HG02852 (cell line): ENCODE data around the gene XYLT1.
"Not testable (repeated sequence)": the region's sequence is repeated elsewhere in the genome, so short reads cannot be mapped to it uniquely, and the experiment has no call there.

Experiments
- ATAC-seq: cut with Tn5 transposase; IDR thresholded peaks from one replicate; pipeline ENCODE4 v1.9.1; 2021; ENCODE audit warnings: mild to moderate bottlenecking, moderate library complexity; ENCODE audit not compliant: unreplicated experiment

The XYLT1 gene

GRCh38 chr16:17340804-17341203 is 130.0 kb downstream of the XYLT1 start:
- ATAC-seq = no peak

DNA sequence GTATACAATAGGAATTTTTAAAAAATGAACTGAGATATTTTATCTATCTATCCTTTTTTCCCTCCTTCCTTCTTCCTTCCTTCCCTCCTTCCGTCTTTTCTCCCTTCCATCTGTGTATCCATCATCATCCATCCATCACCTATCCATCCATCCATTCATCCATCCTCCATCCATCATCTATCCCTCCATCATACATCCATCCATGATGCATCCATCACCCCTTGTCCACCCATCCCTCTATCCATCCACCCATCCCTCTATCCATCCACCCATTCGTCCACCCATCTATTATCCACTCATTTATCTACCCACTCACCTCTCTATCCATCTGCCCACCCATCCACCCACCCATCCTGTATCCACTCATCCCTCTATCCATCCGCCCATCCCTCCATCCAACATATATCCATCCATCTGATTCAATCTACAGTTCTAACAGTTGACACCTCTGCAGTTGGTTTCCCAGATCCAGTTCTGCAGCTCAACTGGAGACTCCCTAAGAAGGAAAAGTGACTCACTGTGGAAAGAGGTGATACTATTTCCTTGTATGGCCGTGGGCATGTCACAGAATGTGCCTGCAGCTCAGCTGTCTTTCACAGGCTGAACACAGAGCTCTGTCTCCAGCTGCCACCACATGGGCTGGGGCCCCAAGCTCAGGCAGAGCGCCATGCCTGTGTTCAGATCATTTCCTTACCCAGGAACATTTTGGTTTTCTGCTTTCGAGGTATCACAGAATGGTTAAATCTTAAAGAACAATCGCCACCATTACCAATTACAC is 130.8 kb downstream of the XYLT1 start:
- no peak for ATAC-seq

- ATAC-seq = no peak
These were observed 132.5 kb downstream of the XYLT1 start for GRCh38 chr16:17338244-17338643.

GRCh38 chr16:17336530-17336900 is 134.2 kb downstream of the XYLT1 start:
- ATAC-seq = no peak

DNA sequence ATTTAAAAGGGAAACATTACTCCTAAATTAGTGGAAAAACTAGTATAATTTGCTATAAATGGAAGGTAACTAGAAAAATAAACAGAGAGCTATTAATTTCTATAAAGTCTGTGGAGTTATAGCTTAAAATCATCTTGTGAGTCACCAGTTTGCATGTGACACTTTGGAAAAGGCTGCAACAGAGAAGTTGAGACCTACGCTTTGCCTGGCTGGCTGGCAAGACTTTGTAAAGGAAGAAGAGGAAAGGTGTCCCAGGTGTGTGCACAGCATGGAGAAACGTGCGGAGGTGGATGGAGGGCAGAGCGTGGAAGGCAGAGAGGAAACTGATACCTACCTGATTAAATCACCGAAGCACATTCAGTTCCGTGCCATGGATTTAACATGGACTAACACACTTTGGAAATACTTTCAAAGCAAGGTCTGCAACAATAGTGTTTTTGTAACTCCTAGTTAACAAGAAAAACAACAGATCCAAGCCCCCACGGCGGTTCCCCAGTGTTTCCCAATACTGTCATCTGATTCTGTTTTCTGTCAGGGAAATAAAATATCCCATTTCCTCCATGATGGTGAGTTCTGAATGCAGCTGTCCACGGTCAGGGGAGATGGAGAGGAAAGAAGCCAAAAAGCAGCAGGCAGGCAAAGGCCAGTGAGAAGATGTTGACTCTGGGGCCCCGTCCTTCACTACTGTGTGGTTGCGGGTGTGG is 134.8 kb downstream of the XYLT1 start:
- ATAC-seq = no peak

DNA sequence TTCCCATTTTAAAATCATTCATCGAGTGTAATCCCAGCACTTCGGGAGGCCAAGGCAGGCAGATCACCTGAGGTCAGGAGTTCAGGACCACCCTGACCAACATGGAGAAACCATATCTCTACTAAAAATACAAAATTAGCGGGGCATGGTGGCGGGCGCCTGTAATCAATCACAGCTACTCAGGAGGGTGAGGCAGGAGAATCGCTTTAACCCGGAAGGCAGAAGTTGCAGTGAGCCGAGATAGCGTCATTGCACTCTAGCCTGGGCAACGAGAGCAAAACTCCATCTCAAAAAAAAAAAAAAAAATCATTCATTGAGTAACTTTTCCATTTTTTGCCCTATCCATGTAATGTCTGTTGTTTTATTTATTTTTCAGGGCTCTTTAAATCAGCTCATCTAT is 135.4 kb downstream of the XYLT1 start:
- not testable (repeated sequence) for ATAC-seq

GRCh38 chr16:17334096-17334495 is 136.7 kb downstream of the XYLT1 start:
- no peak for ATAC-seq

- ATAC-seq = no peak
These were observed 137.5 kb downstream of the XYLT1 start for GRCh38 chr16:17333229-17333628.

- ATAC-seq = no peak
These were observed 138.8 kb downstream of the XYLT1 start for GRCh38 chr16:17331991-17332390.

- no peak for ATAC-seq
These were observed 139.6 kb downstream of the XYLT1 start for GRCh38 chr16:17331071-17331607.

DNA sequence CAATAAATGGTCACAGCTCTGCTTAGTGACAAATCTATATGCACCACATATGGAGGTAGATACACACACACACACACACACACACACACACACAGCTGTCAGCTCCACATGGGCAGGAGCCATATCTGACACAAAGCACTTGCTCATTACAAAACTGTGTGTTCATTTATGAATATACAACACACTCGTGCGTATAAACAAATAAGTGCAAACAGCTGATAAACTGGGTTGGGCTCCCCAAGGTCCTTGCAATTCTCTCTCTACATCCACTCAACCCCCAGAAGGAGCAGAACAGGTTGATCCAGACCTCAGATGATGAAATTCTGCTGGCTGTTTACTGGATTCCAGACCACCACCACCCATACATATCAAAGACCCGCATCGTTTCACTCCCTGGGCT is 140.7 kb downstream of the XYLT1 start:
- ATAC-seq = no peak

DNA sequence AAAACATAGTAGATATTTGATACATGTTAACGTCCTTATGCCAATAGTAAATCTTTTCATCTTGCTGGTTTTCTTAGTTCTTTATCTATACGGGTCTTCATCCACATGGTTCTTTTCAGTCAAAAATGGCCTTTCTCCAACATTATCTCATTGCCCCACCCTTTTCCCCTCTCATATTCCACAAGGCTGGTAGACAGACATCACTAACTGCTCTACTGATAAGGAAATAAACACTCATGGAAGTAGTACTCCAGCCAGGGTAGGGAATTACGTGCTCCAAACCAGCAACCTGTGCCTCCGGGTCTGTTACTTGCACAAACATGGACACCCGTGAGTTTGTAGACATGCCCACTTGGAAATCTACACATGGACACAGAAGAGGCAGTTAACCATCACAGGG is 141.4 kb downstream of the XYLT1 start:
- no peak for ATAC-seq

GRCh38 chr16:17328932-17329331 is 141.8 kb downstream of the XYLT1 start:
- ATAC-seq = no peak

- no peak for ATAC-seq
These were observed 143.0 kb downstream of the XYLT1 start for GRCh38 chr16:17327664-17328335.

- ATAC-seq = no peak
These were observed 145.2 kb downstream of the XYLT1 start for GRCh38 chr16:17325476-17326143.

- ATAC-seq = no peak
These were observed 146.3 kb downstream of the XYLT1 start for GRCh38 chr16:17324451-17324850.

DNA sequence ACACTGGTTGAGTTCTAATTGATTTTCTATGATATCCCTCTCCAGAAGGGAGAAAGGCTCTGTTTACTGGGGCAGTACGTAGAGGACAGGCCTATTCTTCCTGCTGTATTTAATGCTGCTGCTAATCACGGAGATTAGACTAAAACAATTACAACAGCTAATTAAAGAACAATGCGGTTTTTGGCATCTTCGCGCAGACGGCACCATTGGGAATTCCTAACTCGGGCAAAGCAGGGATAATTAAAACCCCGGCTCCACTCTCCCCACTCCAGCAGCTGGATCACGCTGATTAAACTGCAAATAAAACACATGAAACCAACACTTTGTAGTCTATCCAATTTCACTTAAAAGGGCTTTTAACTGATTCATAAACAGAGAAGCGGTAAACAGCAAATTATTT is 147.6 kb downstream of the XYLT1 start:
- ATAC-seq = no peak

DNA sequence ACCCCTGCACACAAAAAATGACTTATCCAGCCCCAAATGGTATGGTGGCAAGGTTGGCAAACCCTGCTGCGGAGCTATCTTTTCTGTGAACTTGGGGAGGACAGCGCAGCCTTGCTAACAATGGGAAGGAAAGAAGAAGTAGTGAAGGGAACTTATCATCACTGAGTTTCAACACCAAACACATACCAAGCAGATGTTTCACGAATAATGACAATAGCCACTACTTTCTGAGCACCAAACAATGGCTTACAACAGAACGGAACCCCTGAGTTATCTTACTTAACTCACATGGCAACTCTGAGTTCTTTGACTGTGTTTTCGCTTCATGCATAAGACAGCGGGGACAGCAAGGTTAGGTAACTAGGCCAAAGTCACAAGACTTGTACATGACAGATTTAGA is 148.9 kb downstream of the XYLT1 start:
- ATAC-seq = no peak

DNA sequence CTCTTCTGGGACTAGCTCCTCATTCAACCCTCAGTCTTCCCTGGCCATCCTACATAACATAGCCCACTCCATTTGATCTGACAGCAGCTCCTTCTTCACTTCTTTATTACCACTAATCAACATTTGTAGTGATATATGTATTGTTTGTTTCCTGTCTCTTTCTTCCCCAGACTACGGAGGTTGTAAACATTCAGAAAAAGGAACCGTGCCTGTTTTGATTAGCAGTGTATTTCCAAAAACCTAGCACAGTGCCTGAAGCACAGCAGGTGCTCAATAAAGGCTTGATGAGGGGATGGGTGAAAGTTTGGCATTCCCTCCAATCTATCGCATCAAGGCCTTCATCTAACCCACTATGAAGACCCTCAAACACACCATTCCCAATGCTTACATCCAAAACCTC is 150.8 kb downstream of the XYLT1 start:
- no peak for ATAC-seq

GRCh38 chr16:17318238-17318637 is 152.5 kb downstream of the XYLT1 start:
- no peak for ATAC-seq

DNA sequence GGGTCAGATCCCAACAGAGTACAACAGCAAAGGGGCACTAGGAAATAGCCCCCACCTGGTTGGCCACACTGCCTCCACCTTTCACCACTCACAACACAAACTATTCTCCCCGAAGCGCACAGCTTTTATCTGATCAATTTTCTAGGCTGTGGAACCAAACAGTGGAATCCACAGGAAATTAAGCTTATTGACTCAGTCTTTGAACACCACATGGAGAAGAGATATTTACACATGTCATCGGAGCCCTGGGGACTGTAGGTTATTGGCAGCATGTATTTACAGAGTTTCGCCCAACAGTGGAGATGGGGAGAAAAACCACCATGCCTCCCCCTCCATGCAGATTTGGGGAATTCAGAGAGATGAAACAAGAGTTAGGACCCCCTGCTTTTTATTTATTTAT is 154.8 kb downstream of the XYLT1 start:
- ATAC-seq = no peak
